DOHH2 (cell line): ENCODE results near the gene DHRS1.

Experiments used
- CTCF ChIP-seq: fragments of 200-600 bp; sonication (generic); IDR thresholded peaks from one replicate; pipeline ENCODE4 v1.5.1; 2014; ENCODE audit warnings: antibody characterized with exemption, mild to moderate bottlenecking, low read depth, low read length; ENCODE audit not compliant: poor library complexity, severe bottlenecking
- EZH2phosphoT487 ChIP-seq: fragments of 200-600 bp; sonication (generic); IDR thresholded peaks from 2 replicates; pipeline ENCODE4 v1.6.1; 2017; ENCODE audit warnings: borderline replicate concordance, mild to moderate bottlenecking, antibody characterized with exemption, low read length, moderate library complexity, mixed read lengths

GRCh38 chr14:24282736-24283135, 16.8 kb downstream of the DHRS1 start:
- no peak for TF ChIP-seq CTCF
- no peak for TF ChIP-seq EZH2phosphoT487
